Endothelial cell of umbilical vein (primary cell): ENCODE data around the gene PCTP. TPM values are rescaled to one million over a fixed set of nuclear protein-coding genes. Genes with fewer than 3 reads are reported as not detected.

Experiments
- BruUV-seq: library from RNA; stranded (reverse); fragments of 400-500 nt; replicated peaks from 2 replicates; lab custom pipeline; 2021; lab: Mats Ljungman, UMichigan
- CTCF ChIA-PET: fragments of 300-600, 350-600 bp; sonication (Branson Sonifier 250); formaldehyde crosslinking; loops from one replicate; lab custom pipeline; 2021; ENCODE audit warnings: antibody characterized with exemption, inconsistent platforms; lab: Charles Lee
- POLR2A ChIA-PET: fragments of 300-600, 350-600 bp; sonication (Branson Sonifier 250); formaldehyde crosslinking; loops from one replicate; lab custom pipeline; 2021; ENCODE audit warnings: antibody characterized with exemption, inconsistent platforms; lab: Charles Lee
- DNase-seq: peaks from one replicate; pipeline ENCODE4 v3.0.0-alpha.2; 2011; ENCODE audit warnings: low read depth, low spot score
- FAIRE-seq: peaks from 2 replicates; lab custom pipeline; 2011; peaks lifted over from hg19 to GRCh38; lab: Jason Lieb, UNC
- H2AFZ ChIP-seq: 2 replicates; pipeline ENCODE4 v1.6.0; 2012; ENCODE audit warnings: low read depth, low read length, control low read depth, inconsistent platforms
- H3K27ac ChIP-seq: 2 replicates; pipeline ENCODE4 v1.5.1; 2011; ENCODE audit warnings: low read depth, mild to moderate bottlenecking, control low read depth, low read length, moderate library complexity; ENCODE audit not compliant: insufficient read depth
- H3K27me3 ChIP-seq, 2 experiments: 2 replicates each; pipeline versions ENCODE4 v1.6.0 to v1.6.1; 2011; ENCODE audit warnings: low read length in 2 of 2, mixed read lengths in 1 of 2; ENCODE audit not compliant: control insufficient read depth in 2 of 2, insufficient read depth in 2 of 2
- H3K36me3 ChIP-seq, 2 experiments: 2 replicates in 1 of 2; 3 replicates in 1 of 2; pipeline ENCODE4 v1.5.1; 2011; ENCODE audit warnings: low read length in 2 of 2, mild to moderate bottlenecking in 1 of 2, moderate library complexity in 1 of 2; ENCODE audit not compliant: control insufficient read depth in 2 of 2, insufficient read depth in 2 of 2; ENCODE audit errors: extremely low read depth in 1 of 2
- H3K4me1 ChIP-seq: 3 replicates; pipeline ENCODE4 v1.5.1; 2011; ENCODE audit warnings: mild to moderate bottlenecking, low read length; ENCODE audit not compliant: control insufficient read depth, insufficient read depth; ENCODE audit errors: extremely low read depth
- H3K4me2 ChIP-seq: 2 replicates; pipeline ENCODE4 v1.6.1; 2011; ENCODE audit warnings: low read length, control low read depth, mixed read lengths; ENCODE audit not compliant: insufficient read depth
- H3K4me3 ChIP-seq, 3 experiments: fragments of 200-600 bp in 1 of 3; sonication (generic), shearing (Covaris generic) in 1 of 3; replicated peaks in 1 of 3; 2 replicates each; pipeline ENCODE4 v1.5.1; 2011 to 2016; ENCODE audit warnings: control low read depth in 3 of 3, low read length in 3 of 3, mild to moderate bottlenecking in 2 of 3, inconsistent platforms in 1 of 3, low read depth in 1 of 3, moderate library complexity in 1 of 3; ENCODE audit not compliant: insufficient read depth in 1 of 3
- H3K79me2 ChIP-seq: 2 replicates; pipeline ENCODE4 v1.6.0; 2012; ENCODE audit warnings: low read length, inconsistent platforms; ENCODE audit not compliant: control insufficient read depth, insufficient read depth
- H3K9ac ChIP-seq: replicated peaks from 2 replicates; pipeline ENCODE3; 2011; ENCODE audit warnings: low read length, control low read depth; ENCODE audit not compliant: insufficient read depth; ENCODE audit errors: extremely low read depth
- H3K9me1 ChIP-seq: replicated peaks from 3 replicates; pipeline ENCODE4 v1.6.0; 2011; ENCODE audit warnings: mild to moderate bottlenecking, low read length; ENCODE audit not compliant: control insufficient read depth, insufficient read depth; ENCODE audit errors: extremely low read depth
- H3K9me3 ChIP-seq: replicated peaks from 2 replicates; pipeline ENCODE4 v1.5.1; 2012; ENCODE audit warnings: low read length, inconsistent platforms; ENCODE audit not compliant: control insufficient read depth, insufficient read depth
- H4K20me1 ChIP-seq: replicated peaks from 2 replicates; pipeline ENCODE3; 2011; ENCODE audit warnings: mild to moderate bottlenecking, low read length; ENCODE audit not compliant: control insufficient read depth, insufficient read depth; ENCODE audit errors: extremely low read depth
- CTCF ChIP-seq, 2 donors: IDR thresholded peaks; 1 replicate in 1 of 2; 2 replicates in 1 of 2; pipeline ENCODE4 v1.5.1; 2011; ENCODE audit warnings: low read length in 2 of 2, mild to moderate bottlenecking in 2 of 2, moderate library complexity in 2 of 2, control low read depth in 1 of 2, inconsistent platforms in 1 of 2, low read depth in 1 of 2; ENCODE audit not compliant: insufficient read depth in 1 of 2; ENCODE audit errors: extremely low read depth in 1 of 2
- EZH2 ChIP-seq: IDR thresholded peaks from 2 replicates; pipeline ENCODE4 v1.6.1; 2012; ENCODE audit warnings: borderline replicate concordance, low read depth, mild to moderate bottlenecking, moderate library complexity, low read length, inconsistent platforms; ENCODE audit not compliant: severe bottlenecking
- FOS ChIP-seq: IDR thresholded peaks from 2 replicates; pipeline ENCODE4 v1.6.1; 2011; ENCODE audit warnings: mild to moderate bottlenecking, low read length, moderate library complexity, borderline replicate concordance; ENCODE audit not compliant: insufficient read depth
- GATA2 ChIP-seq: IDR thresholded peaks from 2 replicates; pipeline ENCODE4 v1.7.0; 2011; ENCODE audit warnings: low read depth, mild to moderate bottlenecking, moderate library complexity, mixed read lengths, low read length; ENCODE audit not compliant: insufficient read length, insufficient read depth
- JUN ChIP-seq: IDR thresholded peaks from 2 replicates; pipeline ENCODE4 v1.6.1; 2011; ENCODE audit warnings: borderline replicate concordance, low read depth; ENCODE audit not compliant: insufficient read length, insufficient read depth
- MYC ChIP-seq: IDR thresholded peaks from one replicate; pipeline ENCODE4 v1.6.1; 2011; ENCODE audit warnings: mild to moderate bottlenecking, low read depth, low read length
- POLR2A ChIP-seq: IDR thresholded peaks from 2 replicates; pipeline ENCODE4 v1.6.1; 2012; ENCODE audit warnings: low read depth, mild to moderate bottlenecking, control low read depth, low read length
- POLR2AphosphoS5 ChIP-seq: IDR thresholded peaks from 2 replicates; pipeline ENCODE4 v1.6.1; 2012; ENCODE audit warnings: low read depth, mild to moderate bottlenecking, control low read depth, low read length, moderate library complexity; ENCODE audit not compliant: insufficient read depth
- dilution Hi-C: fragments of 300-500 bp; cut with MboI; formaldehyde crosslinking; loops from one replicate; pipeline ENCODE4 v1.15.0; 2019; ENCODE audit warnings: low sequenced_read_pairs; ENCODE audit not compliant: extremely low pct_ligation_motif_present
- intact Hi-C: fragments of 100-400 bp; cut with micrococcal nuclease; formaldehyde crosslinking; loops from one replicate; pipeline ENCODE4 v1.10.0; 2022
- polyA plus RNA-seq, 4 experiments: library from polyadenylated mRNA; depleted of rRNA in 3 of 4; stranded (reverse) in 3 of 4; unstranded in 1 of 4; fragments of >200 nt; gene quantifications; 2 replicates each; pipeline versions ENCODE4 v1.2.1 to v1.2.3, GENCODE V29; 2011 to 2012; ENCODE audit warnings: missing spikeins in 1 of 4
- total RNA-seq: library from RNA; stranded (reverse); gene quantifications from 2 replicates; pipeline ENCODE4 v1.2.3, GENCODE V29; 2021
- TF ChIP-seq, protein P1 (sequence below): IDR thresholded peaks from 2 replicates; pipeline ENCODE4 v1.6.1; 2011; ENCODE audit not compliant: insufficient read depth, insufficient read length

The PCTP gene
- total and polyA plus RNA-seq, 2 donors (not counting 3 experiments of a cell fraction or from before 2014, with no cell fraction given) = 13.5 to 18.3 TPM

DNA sequence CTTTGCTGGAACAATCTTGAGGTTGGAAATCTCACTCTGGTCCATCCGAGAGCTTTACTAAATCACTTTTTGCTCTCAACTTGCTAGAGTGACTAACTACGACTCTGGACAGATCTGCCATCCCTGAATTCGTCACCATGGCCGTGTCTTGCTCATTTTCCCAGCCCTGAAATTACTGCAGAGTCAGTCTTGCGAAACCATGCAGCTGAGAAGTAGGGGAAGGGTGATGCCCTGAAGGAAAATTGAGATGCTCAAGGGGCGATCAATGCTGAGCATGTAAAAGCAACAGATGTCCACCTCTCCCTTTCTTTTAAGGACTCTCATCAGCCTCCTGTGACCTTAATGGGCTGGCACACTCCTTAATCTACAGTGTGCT lies 18.8 kb downstream of the PCTP start:
- TF ChIP-seq FOS = no peak
- no peak for TF ChIP-seq JUN
- TF ChIP-seq, protein P1, sequence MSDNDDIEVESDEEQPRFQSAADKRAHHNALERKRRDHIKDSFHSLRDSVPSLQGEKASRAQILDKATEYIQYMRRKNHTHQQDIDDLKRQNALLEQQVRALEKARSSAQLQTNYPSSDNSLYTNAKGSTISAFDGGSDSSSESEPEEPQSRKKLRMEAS = no peak
- no peak for TF ChIP-seq CTCF (IDR thresholded peaks at IDR 0.05; ENCODE audit: extremely low read depth in 1 of 2, insufficient read depth in 1 of 2, low read depth in 1 of 2, low read length in 2 of 2)
- no peak for TF ChIP-seq POLR2AphosphoS5
- no peak for TF ChIP-seq POLR2A
- no peak for TF ChIP-seq MYC
- no peak for TF ChIP-seq GATA2
- no peak for TF ChIP-seq EZH2
- ChIA-PET CTCF (interaction anchor here (0.7 to 4.5 kb wide), 27 partner anchors 12 to 946 kb away, joined by 3 to 86 read pairs (median 5); partner anchors contain the start of genes PCTP and TMEM100), POLR2A (no interaction called here)
- Histone ChIP-seq H3K4me2 (no peak overlapping the region), H4K20me1 (no peaks in the 10 kb centered on the region), H3K27me3 (no peaks in the 10 kb centered on the region), H3K4me3 (no peak overlapping the region), H3K9ac (no peak overlapping the region), H3K79me2 (peaks cover 2% of the 10 kb centered on the region), H3K27ac (no peak overlapping the region), H3K36me3 (peaks cover 7 to 19% of the 10 kb centered on the region in 2 experiments), H2AFZ (no peak overlapping the region), H3K9me3 (no peaks in the 10 kb centered on the region), H3K4me1 (peaks cover under 1% of the 10 kb centered on the region), H3K9me1 (no peaks in the 10 kb centered on the region)
- BruUV-seq = no TSS peak
- dilution Hi-C loops = no loop called here
- DNase-seq (no peak), FAIRE-seq (no peak)
- intact Hi-C loops = no loop called here
